Epidermal melanocyte (primary cell): ENCODE measurements around the gene PCDH17.

Experiments used
- DNase-seq: peaks from one replicate; pipeline ENCODE4 v3.0.0; 2011; ENCODE audit warnings: low spot score; ENCODE audit not compliant: insufficient read length

The PCDH17 gene

DNA sequence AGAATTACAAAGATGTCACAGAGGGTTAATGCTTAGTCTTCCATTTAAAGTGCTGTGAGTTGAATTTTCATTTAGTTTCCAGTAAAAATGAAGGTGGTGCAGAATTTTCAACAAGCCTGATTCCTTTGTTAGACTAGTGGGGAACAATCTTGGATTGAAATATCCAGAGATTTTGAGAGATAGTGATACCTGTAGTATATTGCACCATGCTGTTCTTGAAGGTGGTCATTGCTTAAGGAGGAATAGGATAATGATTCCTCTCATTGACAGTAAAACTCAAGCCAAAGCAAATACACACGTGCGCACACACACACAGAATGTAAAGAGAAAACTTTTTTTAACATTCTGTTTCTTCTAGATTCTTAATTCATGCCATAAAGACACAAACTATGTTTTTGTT, 5.3 kb downstream of the PCDH17 start:
- DNase-seq: no peak

DNA sequence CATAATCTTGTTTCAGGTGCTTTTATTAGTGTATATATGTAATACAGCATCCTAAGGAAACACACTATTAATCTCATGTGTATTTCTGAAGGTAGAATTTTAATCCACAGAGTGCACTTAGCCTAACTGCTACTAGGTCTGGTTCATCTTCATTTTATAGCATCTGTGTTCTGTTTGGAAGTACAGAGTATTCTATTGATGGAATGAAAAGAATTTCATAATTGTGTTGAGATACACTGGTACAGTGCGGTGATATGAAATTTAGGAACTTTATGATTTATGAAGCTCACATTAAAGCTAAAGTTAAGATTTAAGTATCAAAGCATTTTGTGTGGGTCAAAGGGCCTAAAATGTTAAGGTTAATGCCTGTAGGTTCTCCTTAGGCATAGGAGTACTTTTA, 6.0 kb downstream of the PCDH17 start:
- no peak for DNase-seq

DNA sequence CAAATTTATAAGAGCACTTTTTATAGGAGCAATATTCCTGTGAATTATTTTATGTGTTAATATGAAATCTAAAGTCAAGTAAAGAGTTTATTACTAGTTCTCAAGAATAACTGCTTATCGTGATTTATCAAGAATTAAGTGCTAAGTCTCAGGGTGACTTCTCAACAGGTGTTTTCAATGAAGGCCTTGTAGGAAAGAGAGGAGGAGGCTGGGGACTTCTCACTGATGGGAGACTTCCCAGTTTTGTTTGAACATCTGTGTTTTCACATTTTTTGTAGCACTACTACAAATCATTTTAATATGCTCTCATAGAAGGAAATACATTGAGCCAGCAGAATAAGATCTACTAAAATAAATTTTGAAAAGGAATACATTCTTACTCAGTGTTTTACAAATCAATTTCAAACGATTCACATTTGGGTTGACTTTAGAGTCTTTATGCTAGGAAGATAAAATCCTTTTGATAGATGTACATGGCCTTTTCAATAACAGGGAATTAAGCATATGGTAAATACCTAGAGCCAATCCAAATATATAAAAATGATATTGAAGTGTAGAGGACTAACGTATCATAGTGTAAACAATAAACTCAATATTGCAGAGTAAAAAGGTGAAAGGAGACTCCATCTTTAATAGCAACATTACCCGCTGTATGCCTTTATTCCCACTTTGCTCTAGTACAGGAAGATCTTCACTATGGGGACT, 6.8 kb downstream of the PCDH17 start:
- DNase-seq: no peak

DNA sequence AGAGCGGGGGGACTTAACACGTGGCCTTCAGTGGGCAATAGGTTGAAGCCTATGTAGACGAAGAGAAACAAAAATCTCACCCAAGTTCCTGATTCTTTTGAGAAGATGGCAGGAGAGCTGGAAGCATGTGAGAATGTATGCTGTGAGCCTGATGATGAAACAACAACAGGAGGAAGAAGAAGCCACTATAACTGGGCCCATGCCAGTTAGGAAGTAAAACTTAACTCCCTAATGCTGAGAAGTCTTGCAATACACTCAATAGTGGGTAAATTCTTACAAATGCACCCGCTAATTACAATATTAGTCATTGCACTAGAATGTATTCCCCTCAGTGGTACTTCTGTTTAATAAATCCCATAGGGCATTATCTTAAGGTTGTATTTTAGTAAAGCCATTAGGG, 9.1 kb downstream of the PCDH17 start:
- no peak for DNase-seq

DNA sequence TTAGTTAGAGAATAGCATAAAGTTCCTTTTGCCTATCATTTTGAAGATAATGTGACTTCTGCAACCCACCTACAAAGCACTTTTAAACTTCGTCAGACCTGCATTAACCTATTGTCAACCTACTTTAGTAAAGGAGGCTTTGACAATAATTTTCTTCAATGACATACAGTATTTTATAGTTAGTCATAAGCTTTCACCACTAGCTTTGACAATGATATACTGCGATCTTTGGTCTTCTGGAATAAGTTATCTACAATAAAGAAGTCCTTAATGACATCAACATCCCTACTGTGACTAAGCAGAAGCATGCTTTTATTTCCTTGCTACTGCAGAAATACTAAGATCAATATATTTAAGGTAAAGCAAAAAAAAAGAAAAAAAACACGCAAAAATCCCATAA, 9.5 kb downstream of the PCDH17 start:
- DNase-seq: no peak

DNA sequence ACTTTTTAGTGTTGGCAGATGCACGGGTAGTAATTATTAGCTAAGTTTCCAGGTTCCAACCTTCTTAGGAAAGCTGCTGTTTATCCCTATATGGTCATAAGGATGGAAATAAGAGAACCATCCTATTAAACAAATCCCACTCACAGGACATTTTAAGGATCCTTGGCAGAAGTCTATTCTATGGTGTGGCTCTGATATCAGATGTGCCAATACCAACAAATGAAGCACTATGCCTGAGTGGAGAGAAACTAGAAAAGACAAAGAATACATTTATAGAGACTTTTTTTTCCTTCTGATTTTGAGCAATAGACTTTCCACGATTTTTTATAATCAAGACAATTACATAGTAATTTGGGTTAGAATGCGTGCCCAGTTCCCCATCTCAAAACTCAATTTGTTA, 12.6 kb downstream of the PCDH17 start:
- DNase-seq: no peak

DNA sequence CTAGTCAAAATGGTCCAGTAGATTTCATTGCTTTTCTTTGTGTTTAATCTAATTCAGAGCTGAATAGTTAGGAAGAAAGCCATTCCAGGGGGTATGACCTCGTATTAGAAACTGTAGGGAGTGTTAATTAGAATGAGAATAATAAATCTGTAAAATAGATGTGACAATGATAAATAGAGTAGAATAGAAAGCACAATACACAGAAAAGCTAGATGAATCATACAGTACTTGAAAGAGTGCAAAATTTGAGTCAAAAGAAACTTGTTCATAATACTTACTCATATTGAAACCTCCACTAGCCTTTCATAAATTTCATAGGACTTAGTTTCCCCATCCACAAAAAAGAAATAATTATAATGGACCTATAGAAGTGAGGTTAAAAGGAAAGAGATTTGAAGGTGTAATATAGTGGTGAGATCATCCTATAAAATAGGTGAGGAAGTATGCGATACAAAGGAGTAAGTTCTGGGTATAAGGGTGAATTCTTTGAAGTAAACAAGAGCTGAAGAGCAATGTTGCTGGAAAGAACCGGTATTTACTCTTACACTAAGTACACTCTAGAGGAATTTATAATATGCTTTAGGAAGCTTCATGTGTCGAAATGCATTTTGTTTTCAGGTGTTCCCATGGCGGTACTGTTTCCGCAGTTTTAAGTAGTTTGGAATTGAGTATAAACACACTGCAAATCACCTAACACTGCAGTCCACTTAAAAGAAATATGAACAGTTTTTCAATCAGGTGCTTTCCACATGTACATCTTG, 21.9 kb downstream of the PCDH17 start:
- DNase-seq: no peak

DNA sequence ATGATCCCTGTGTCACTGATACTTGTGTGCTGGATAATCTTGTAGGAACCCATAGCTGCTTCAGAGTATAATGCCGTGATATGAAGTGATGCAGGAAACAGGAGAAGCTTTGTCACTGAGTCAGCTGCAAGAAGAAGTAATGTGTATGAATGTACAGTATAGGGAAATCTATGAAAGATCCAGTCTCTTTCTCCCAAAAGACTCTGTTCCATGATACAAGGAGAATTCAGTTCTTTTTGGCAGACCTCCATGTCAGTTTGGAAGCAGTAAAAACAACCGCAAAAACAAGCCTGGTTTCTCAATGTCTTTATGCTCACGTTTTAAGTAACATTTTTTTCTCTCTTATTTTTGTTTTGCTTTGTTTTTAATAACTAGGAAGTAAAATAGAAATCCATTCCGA, 33.9 kb downstream of the PCDH17 start:
- DNase-seq: no peak

DNA sequence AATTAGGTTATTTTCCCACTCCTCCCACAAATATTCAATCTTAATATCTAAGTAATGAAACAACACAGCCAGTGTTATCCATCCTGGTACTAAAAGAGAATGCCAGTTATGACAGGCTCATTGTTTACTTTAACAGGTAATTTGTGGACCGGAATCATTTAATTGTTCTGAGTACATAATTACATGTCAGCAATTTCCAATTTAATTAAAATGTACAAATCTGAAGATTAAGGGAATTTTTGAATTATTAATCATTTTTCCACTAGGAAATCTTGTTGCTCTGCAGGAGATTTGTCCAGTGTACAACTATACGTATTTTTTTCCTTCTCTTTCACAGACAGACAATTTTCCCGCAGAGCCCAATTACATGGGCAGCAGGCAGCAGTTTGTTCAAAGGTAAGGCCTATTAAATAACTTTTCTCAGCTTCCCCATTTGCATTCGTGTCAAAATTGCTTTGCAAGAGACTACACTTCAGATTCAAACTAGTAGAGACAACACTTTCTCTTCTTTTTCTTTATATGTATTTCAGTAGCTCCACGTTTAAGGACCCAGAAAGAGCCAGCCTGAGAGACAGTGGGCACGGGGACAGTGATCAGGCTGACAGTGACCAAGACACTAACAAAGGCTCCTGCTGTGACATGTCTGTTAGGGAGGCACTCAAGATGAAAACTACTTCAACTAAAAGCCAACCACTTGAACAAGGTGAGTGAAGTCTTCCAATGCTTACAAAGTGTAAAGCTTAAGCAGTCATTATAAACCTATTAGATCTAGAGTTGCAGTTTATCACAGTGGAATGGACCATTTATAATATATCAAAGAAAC, 34.8 kb downstream of the PCDH17 start:
- no peak for DNase-seq

DNA sequence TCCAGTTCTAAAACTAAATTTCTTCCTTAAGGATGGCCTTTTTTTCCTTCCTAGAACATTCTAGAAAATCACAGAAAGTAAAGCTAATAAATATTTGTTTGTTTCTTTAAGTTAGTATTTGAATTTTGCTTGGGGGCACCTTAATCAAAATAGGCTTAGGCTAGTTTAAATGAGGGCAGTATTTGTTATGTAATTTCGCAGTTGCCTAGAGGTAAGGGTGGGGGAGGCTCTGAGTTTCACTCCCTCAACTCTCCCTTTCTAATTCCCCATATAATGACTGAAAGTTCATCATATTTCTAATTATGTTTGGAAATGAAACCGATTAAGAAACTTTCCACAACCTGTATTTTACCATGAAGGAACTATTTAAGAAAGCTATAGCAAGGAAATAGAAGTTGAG, 40.6 kb downstream of the PCDH17 start:
- no peak for DNase-seq

DNA sequence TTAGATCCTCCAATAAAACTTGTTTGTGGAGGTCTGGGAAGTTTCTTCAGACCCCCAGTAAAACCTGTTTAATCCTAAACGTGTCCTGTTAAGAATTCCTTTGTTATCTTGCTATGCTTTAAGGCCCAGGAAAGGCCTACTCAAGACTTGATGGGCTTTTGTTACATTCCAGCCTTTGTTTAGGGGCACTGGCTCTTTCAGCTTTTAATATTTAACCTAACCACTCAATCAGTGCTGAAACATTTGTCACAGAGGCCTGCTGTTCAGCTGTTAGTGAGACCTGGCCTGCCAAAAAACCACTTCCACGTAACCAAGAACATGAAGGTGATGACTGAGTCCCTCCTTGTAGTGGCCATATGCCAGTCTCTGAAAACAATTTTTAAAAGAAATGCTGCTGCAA, 41.7 kb downstream of the PCDH17 start:
- DNase-seq: no peak

DNA sequence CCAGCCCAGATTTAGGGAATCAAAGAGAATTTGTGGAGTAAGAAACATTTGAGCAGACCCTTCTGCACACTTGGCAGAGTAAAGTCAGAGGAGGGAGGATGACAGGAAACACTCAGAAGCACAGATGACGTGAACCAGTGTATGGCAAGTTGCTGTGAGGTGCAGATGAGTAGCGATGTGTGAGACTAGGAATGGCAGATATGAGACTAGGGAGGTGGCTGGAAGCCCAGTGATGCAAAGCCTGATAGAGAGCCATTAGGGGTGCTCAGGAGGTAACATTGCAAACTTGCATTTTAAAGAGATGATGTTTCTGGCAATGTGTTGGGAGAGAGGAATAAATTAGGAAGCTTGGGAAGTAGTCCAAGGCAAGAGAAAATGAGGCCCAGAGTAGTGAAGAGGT, 44.0 kb downstream of the PCDH17 start:
- no peak for DNase-seq

DNA sequence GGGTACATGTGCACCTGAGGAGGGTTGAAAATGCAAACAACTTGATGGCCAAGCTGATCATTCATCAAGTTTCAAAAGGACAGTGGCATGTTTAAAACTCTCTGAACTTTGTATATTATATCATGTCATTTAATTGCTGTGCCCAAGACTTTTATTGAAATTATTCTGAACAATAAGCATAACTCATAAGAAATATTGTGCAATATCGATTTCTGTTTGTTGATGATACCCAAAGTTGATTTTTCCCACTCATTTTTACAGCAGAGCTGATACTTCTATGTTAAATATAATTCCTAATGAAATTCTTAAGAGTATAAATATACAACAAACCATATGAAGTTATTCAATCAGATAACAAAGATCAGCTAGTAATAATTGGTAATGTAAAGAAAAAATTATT, 49.1 kb downstream of the PCDH17 start:
- no peak for DNase-seq

DNA sequence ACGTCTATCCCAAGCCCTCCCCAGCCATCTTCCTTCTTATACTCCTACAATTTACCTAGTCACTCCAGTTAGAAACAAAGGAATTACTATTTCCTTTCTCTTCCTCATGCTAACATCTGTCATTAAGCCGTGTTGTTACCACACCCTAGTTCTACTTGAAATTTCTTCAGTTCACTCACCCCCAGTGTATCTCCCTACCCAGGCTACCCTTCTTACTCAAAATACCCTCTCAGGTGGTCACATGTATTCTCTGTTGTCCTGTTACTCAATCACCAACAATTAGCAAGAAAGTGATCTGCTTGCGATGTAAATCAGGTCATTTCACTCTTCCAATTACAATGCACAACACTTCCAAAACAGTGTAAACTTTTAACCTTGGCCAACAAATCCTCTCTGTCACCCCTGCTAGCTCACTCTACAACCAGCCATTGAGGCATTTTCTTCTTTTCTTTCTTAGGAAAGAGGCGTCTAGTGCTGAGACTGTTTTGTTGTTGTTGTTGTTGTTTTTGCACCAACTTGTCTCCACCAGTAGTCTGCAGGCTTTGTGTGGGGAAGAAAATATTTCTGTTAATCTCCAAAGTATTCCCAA, 50.7 kb downstream of the PCDH17 start:
- no peak for DNase-seq

DNA sequence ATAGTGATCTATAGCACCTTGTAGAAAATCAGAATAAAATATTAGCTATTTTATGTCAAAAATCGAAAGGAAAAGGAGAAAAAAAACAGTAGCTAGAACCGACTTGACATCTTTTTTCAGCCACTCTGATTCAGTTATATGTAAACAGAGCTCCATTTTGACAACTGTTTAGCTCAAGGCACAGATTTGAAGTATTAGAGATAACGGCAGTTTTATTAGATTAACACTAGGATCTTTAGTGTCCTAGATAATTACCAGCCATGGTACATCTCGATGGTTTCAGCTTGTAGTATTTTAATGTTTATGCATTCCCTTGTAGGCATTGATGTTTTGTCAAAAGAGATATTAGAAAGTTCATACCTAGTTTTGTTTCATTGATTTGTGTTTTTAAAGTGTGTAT, 67.3 kb downstream of the PCDH17 start:
- DNase-seq: no peak

DNA sequence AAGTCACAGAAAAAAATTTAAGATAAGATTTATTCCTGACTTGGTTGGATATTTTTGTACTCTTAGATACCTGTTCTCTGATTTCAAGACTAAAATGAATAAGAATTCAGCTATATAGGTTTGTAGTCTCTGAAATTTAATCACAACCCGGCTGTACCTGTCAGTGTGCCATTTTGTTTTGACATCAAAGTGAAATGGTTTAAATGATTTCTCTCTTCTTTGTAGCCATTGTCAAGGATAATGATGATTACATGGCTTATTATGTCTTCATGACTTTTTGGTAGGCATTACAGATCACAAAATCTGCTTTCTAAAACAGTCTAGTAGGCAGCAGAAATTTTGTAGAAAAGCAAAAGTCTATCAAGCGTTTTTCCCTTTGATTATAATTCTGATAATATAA, 72.5 kb downstream of the PCDH17 start:
- DNase-seq: no peak

DNA sequence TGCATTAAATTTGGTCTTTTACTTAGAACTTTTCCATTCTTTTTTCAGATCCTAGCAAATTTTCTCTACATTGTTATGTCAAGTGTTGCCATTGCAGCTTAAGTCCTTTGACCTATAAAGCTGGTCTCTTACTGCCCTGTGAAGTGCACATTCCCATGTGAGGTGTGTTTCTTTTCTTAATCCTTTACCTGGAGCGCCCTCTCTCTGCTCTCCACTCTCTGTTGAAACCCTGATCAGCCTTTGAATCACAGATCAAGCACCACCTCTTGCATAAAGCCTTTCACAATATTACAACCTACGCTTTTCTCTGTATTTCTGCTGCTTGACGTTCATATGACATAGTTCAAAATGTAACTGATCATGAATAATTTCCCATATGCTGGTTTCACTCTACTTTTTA, 84.8 kb downstream of the PCDH17 start:
- DNase-seq: no peak

DNA sequence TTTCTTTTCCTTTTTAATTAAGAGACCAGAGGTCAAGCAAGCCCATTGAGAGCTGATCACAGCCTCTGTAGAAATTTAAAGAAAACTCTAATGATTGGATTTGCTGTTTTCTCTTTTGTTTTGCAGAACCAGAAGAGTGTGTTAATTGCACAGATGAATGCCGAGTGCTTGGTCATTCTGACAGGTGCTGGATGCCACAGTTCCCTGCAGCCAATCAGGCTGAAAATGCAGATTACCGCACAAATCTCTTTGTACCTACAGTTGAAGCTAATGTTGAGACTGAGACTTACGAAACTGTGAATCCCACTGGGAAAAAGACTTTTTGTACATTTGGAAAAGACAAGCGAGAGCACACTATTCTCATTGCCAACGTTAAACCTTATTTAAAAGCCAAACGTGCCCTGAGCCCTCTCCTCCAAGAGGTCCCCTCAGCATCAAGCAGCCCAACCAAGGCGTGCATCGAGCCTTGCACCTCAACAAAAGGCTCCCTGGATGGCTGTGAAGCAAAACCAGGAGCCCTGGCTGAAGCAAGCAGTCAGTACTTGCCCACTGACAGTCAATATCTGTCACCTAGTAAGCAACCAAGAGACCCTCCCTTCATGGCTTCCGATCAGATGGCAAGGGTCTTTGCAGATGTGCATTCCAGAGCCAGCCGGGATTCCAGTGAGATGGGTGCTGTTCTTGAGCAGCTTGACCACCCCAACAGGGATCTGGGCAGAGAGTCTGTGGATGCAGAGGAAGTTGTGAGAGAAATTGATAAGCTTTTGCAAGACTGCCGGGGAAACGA, 93.1 kb downstream of the PCDH17 start:
- no peak for DNase-seq

DNA sequence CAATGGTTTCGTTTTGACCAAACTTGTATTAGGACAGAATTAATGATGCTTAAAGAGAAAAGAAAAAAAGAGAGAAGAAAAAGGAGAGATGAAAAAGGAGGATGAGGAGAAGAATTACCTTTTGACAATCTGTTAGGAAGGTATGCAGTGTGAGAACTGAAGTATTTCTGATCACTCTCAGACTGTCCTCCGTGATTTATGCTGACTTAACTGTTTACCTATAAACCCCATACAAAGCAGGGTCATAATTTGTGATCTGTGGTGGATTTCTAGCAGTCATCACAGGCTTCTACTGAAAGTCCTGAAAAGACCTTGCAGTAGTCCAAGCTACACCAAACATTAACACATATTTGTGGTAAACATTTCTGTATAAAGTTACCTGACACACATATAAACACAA, 93.9 kb downstream of the PCDH17 start:
- no peak for DNase-seq

DNA sequence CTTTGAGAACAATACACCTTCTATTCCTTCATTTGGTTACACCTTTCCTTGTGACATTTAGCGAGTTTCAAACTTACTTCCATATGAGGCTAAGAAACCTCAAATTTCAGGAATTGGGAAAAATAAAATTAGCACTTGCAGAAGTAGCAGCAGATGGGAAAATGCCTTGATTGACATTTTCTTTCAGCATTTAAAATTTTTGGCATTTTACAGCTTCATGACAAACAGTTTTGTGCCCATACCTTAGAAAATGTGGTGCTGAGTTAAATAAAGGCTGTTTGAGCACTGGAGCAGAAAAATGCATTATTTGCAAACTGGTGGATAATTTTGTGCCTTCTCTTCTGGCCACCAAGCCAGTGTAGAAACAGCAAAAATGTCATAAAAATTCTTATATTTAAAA, 95.4 kb downstream of the PCDH17 start:
- DNase-seq: no peak

DNA sequence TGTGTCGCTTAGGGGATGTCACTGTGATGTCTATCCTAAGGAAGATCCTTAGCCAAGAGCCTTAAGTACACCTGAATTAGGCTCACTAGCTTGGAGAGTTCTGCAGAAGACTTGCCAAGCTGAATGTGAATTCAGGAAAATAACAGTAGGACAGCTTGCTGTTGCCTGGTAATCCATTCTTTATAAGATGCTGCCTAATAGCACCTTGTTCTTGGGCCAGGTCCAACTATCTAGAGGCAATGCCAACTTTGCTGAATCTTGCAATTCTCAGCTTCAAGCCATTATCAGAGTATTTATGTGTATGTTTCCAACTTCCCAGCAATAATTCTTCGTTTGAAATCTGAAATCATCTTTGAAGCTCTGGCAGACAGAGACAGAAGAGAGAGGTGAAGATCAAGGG, 102.8 kb downstream of the PCDH17 start:
- DNase-seq: no peak
